ENCODE data around the gene GPR153.

The GPR153 gene

DNA sequence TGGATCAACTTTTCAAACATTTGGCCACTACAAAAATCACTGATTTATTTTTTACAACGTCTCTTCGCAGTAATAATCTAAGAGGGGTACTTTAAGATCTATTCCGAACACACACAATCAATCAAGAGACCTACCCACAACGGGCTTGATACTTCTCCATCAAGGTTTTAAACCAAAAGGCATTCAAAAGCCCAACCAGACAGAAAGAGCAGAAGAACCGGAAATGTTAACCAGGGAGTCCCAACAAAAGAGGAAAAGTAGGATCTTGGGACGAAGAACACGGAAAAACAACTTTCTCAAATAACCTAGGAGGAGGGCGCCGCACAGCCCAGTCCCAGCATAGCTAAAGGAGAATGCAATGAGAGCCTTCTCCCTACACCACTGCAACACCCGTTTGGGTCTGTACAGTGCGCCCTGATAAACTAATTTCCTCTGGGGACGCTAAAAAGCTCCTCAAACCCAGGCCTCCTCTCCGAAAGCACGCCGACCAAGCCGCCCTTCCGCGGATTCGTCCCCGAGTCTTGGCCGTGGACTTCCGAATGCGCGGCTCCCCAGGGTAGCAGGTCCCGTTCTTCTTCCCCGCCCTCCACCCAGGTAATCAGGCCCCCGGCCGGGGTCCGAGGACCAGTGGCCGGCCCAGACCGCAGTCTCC, 62.1 kb downstream of the GPR153 start:
- DNase-seq: peak; percentile 33

DNA sequence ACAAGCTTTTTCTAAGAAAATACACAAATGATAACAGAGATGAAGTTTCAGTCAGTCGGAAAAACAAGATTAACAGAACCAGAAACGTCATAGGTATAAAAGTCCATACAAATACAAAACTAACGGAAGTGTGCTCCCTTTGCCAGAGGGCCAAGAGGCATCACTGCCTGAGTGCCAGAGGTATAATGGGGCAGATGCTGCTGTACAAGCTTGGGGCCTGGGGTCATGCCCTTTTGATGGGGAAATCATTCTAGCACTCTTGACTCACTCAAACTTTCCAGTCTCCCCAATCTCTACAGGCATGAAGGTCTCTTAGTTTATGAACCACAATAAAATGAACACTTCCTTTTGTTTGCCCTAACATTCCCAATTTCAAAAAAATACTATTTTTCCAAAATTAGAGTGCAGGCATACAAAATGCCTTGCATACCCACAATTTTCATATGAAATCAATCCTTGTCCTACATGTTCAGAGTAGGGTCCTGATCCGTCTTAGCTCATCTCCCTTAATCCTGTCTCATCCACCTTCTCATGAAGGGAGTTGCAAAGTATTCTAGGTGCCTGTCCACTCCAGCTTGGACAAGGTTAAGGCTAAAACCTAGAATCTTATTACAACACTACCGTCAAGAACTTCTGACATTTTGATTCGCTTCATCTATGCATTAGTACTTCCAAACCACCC, 63.0 kb downstream of the GPR153 start:
- DNase-seq: no peak

Measured in CD4-positive, alpha-beta T cell treated with Interleukin-6 for 4 hours (primary cell).